ENCODE results near the gene GPC3.

GPC3 gene

GRCh38 chrX:133837091-133837490 lies 148.3 kb downstream of the GPC3 start:
- TF ChIP-seq MAX (IDR thresholded peaks at IDR 0.05) = no peak

GRCh38 chrX:133836561-133836960 lies 148.8 kb downstream of the GPC3 start:
- TF ChIP-seq EP300 (IDR thresholded peaks at IDR 0.05; ENCODE audit: borderline replicate concordance) = no peak
- TF ChIP-seq CREB1 (IDR thresholded peaks at IDR 0.05; ENCODE audit: low read depth) = no peak
- TF ChIP-seq RAD21 (IDR thresholded peaks at IDR 0.05; ENCODE audit: low read depth) = no peak

GRCh38 chrX:133834771-133835170 lies 150.6 kb downstream of the GPC3 start:
- no peak for TF ChIP-seq TCF12 (IDR thresholded peaks at IDR 0.05; ENCODE audit: low read depth)
- TF ChIP-seq CEBPB (IDR thresholded peaks at IDR 0.05) = no peak
- no peak for TF ChIP-seq REST (IDR thresholded peaks at IDR 0.05; ENCODE audit: low read depth)
- no peak for TF ChIP-seq MAX (IDR thresholded peaks at IDR 0.05)
- no peak for TF ChIP-seq EGR1 (IDR thresholded peaks at IDR 0.05)
- no peak for TF ChIP-seq USF1 (IDR thresholded peaks at IDR 0.05)
- TF ChIP-seq RAD21 (IDR thresholded peaks at IDR 0.05; ENCODE audit: low read depth) = no peak
- no peak for TF ChIP-seq CREB1 (IDR thresholded peaks at IDR 0.05; ENCODE audit: low read depth)
- no peak for TF ChIP-seq ZBTB7A (IDR thresholded peaks at IDR 0.05; ENCODE audit: low read depth)
- TF ChIP-seq TEAD4 (IDR thresholded peaks at IDR 0.05) = no peak
- no peak for TF ChIP-seq YY1 (IDR thresholded peaks at IDR 0.05; ENCODE audit: low read depth)
- TF ChIP-seq FOXM1 (IDR thresholded peaks at IDR 0.05; ENCODE audit: borderline replicate concordance, low read depth) = no peak
- TF ChIP-seq TAF1 (IDR thresholded peaks at IDR 0.05; ENCODE audit: low read depth) = no peak
- no peak for TF ChIP-seq EP300 (IDR thresholded peaks at IDR 0.05; ENCODE audit: borderline replicate concordance)
- no peak for TF ChIP-seq NFIC (IDR thresholded peaks at IDR 0.05)

- TF ChIP-seq ZBTB7A (IDR thresholded peaks at IDR 0.05; ENCODE audit: low read depth) (no peak), USF1 (IDR thresholded peaks at IDR 0.05) (no peak)
These were observed 165.8 kb downstream of the GPC3 start for GRCh38 chrX:133819546-133819945.

- TF ChIP-seq EP300 (IDR thresholded peaks at IDR 0.05; ENCODE audit: borderline replicate concordance) (no peak), ZBTB7A (IDR thresholded peaks at IDR 0.05; ENCODE audit: low read depth) (no peak), CEBPB (IDR thresholded peaks at IDR 0.05) (no peak), NFIC (IDR thresholded peaks at IDR 0.05) (no peak), TEAD4 (IDR thresholded peaks at IDR 0.05) (no peak), TCF12 (IDR thresholded peaks at IDR 0.05; ENCODE audit: low read depth) (no peak), YY1 (IDR thresholded peaks at IDR 0.05; ENCODE audit: low read depth) (no peak), TAF1 (IDR thresholded peaks at IDR 0.05; ENCODE audit: low read depth) (no peak), CREB1 (IDR thresholded peaks at IDR 0.05; ENCODE audit: low read depth) (no peak), FOXM1 (IDR thresholded peaks at IDR 0.05; ENCODE audit: borderline replicate concordance, low read depth) (no peak), REST (IDR thresholded peaks at IDR 0.05; ENCODE audit: low read depth) (no peak), MAX (IDR thresholded peaks at IDR 0.05) (no peak), USF1 (IDR thresholded peaks at IDR 0.05) (no peak), RAD21 (IDR thresholded peaks at IDR 0.05; ENCODE audit: low read depth) (no peak), EGR1 (IDR thresholded peaks at IDR 0.05) (no peak)
These were observed 167.4 kb downstream of the GPC3 start for GRCh38 chrX:133818019-133818418.

- TF ChIP-seq TEAD4 (IDR thresholded peaks at IDR 0.05) (no peak), EGR1 (IDR thresholded peaks at IDR 0.05) (no peak), ZBTB7A (IDR thresholded peaks at IDR 0.05; ENCODE audit: low read depth) (no peak), TCF12 (IDR thresholded peaks at IDR 0.05; ENCODE audit: low read depth) (no peak), MAX (IDR thresholded peaks at IDR 0.05) (no peak), YY1 (IDR thresholded peaks at IDR 0.05; ENCODE audit: low read depth) (no peak), FOXM1 (IDR thresholded peaks at IDR 0.05; ENCODE audit: borderline replicate concordance, low read depth) (no peak), EP300 (IDR thresholded peaks at IDR 0.05; ENCODE audit: borderline replicate concordance) (no peak), TAF1 (IDR thresholded peaks at IDR 0.05; ENCODE audit: low read depth) (no peak), REST (IDR thresholded peaks at IDR 0.05; ENCODE audit: low read depth) (no peak), RAD21 (IDR thresholded peaks at IDR 0.05; ENCODE audit: low read depth) (no peak), CREB1 (IDR thresholded peaks at IDR 0.05; ENCODE audit: low read depth) (no peak), NFIC (IDR thresholded peaks at IDR 0.05) (no peak), CEBPB (IDR thresholded peaks at IDR 0.05) (no peak), USF1 (IDR thresholded peaks at IDR 0.05) (no peak)
These were observed 169.9 kb downstream of the GPC3 start for GRCh38 chrX:133815496-133815895.

Data from Ishikawa (cell line).